Mesenchymal stem cell (in vitro differentiated cells and primary cell): ENCODE data around the gene SRSF10.

ENCODE experiments used
- DNase-seq: peaks from one replicate; pipeline ENCODE4 v3.0.0-alpha.2; 2013
- H2AFZ ChIP-seq: one replicate; pipeline ENCODE4 v1.6.1; 2013; ENCODE audit warnings: low read depth, mild to moderate bottlenecking, control low read depth, inconsistent platforms, low read length, moderate library complexity
- H2AK5ac ChIP-seq: 2 replicates; pipeline ENCODE4 v1.6.1; 2013; ENCODE audit warnings: low read length, moderate library complexity, mild to moderate bottlenecking, inconsistent platforms; ENCODE audit not compliant: severe bottlenecking
- H2BK120ac ChIP-seq: one replicate; pipeline ENCODE4 v1.6.1; 2013; ENCODE audit warnings: low read depth, mild to moderate bottlenecking, inconsistent platforms, low read length, moderate library complexity
- H2BK12ac ChIP-seq, 2 experiments: one replicate each; pipeline ENCODE4 v1.6.1; 2013; ENCODE audit warnings: inconsistent platforms in 2 of 2, low read length in 2 of 2, mild to moderate bottlenecking in 2 of 2, moderate library complexity in 2 of 2, control low read depth in 1 of 2
- H2BK15ac ChIP-seq: one replicate; pipeline ENCODE4 v1.6.1; 2013; ENCODE audit warnings: mild to moderate bottlenecking, low read depth, inconsistent platforms; ENCODE audit not compliant: poor library complexity, severe bottlenecking
- H2BK5ac ChIP-seq: 2 replicates; pipeline ENCODE4 v1.6.1; 2013; ENCODE audit warnings: low read depth, mild to moderate bottlenecking, low read length, control low read depth, inconsistent platforms; ENCODE audit not compliant: poor library complexity, severe bottlenecking
- H3K14ac ChIP-seq, 2 experiments: one replicate each; pipeline ENCODE4 v1.6.1; 2013; ENCODE audit warnings: inconsistent platforms in 2 of 2, low read length in 2 of 2, control low read depth in 1 of 2, mild to moderate bottlenecking in 1 of 2, moderate library complexity in 1 of 2
- H3K18ac ChIP-seq, 2 experiments: one replicate each; pipeline ENCODE4 v1.6.1; 2013; ENCODE audit warnings: inconsistent platforms in 2 of 2, low read length in 2 of 2, control low read depth in 1 of 2, low read depth in 1 of 2, mild to moderate bottlenecking in 1 of 2
- H3K23ac ChIP-seq, 2 experiments: one replicate each; pipeline ENCODE4 v1.6.1; 2013; ENCODE audit warnings: inconsistent platforms in 2 of 2, low read length in 2 of 2, mild to moderate bottlenecking in 2 of 2, moderate library complexity in 2 of 2, control low read depth in 1 of 2
- H3K27ac ChIP-seq: 2 replicates; pipeline ENCODE4 v1.5.1; 2013; ENCODE audit warnings: mild to moderate bottlenecking, moderate library complexity, low read length, control low read depth, inconsistent platforms; ENCODE audit not compliant: poor library complexity, severe bottlenecking
- H3K27me3 ChIP-seq, 2 experiments: 2 replicates each; pipeline versions ENCODE4 v1.6.1 to v1.7.0; 2013; ENCODE audit warnings: low read length in 2 of 2, mild to moderate bottlenecking in 2 of 2, moderate library complexity in 2 of 2, control low read depth in 1 of 2, inconsistent platforms in 1 of 2; ENCODE audit not compliant: control insufficient read depth in 1 of 2, insufficient read depth in 1 of 2
- H3K36me3 ChIP-seq, 2 experiments: 2 replicates each; pipeline versions ENCODE4 v1.6.1 to v1.7.0; 2013; ENCODE audit warnings: low read length in 2 of 2, control low read depth in 1 of 2, inconsistent platforms in 1 of 2, low read depth in 1 of 2, mild to moderate bottlenecking in 1 of 2; ENCODE audit not compliant: insufficient read depth in 2 of 2, control insufficient read depth in 1 of 2
- H3K4ac ChIP-seq, 2 experiments: one replicate each; pipeline ENCODE4 v1.6.1; 2013; ENCODE audit warnings: inconsistent platforms in 2 of 2, low read length in 2 of 2, mild to moderate bottlenecking in 2 of 2, moderate library complexity in 2 of 2, control low read depth in 1 of 2, low read depth in 1 of 2
- H3K4me1 ChIP-seq: 2 replicates; pipeline ENCODE4 v1.6.1; 2013; ENCODE audit warnings: low read depth, low read length, control low read depth; ENCODE audit not compliant: control insufficient read depth, insufficient read depth
- H3K4me2 ChIP-seq: 2 replicates; pipeline ENCODE4 v1.6.1; 2013; ENCODE audit warnings: low read length, mild to moderate bottlenecking, inconsistent platforms; ENCODE audit not compliant: poor library complexity, severe bottlenecking
- H3K4me3 ChIP-seq, 2 experiments: 2 replicates each; pipeline versions ENCODE4 v1.5.1 to v1.7.0; 2013; ENCODE audit warnings: low read length in 2 of 2, mild to moderate bottlenecking in 2 of 2, control low read depth in 1 of 2, low read depth in 1 of 2; ENCODE audit not compliant: insufficient read depth in 1 of 2
- H3K79me1 ChIP-seq: replicated peaks from 2 replicates; pipeline ENCODE4 v1.6.1; 2013; ENCODE audit warnings: mild to moderate bottlenecking, control low read depth, low read length, inconsistent platforms; ENCODE audit not compliant: poor library complexity, severe bottlenecking
- H3K9ac ChIP-seq: 2 replicates; pipeline ENCODE4 v1.7.0; 2013; ENCODE audit warnings: mild to moderate bottlenecking, low read length, moderate library complexity
- H3K9me3 ChIP-seq: 2 replicates; pipeline ENCODE4 v1.7.0; 2013; ENCODE audit warnings: mild to moderate bottlenecking, low read length; ENCODE audit not compliant: control insufficient read depth
- H4K8ac ChIP-seq: one replicate; pipeline ENCODE4 v1.6.1; 2013; ENCODE audit warnings: inconsistent platforms, mild to moderate bottlenecking, low read length, moderate library complexity
- H4K91ac ChIP-seq: one replicate; pipeline ENCODE4 v1.6.1; 2013; ENCODE audit warnings: mild to moderate bottlenecking, low read length, inconsistent platforms
- WGBS: methylation state at CpG from one replicate; pipeline ENCODE4 v1.1.7; 2013; ENCODE audit warnings: mixed read lengths; 5-methylcytosine and 5-hydroxymethylcytosine counted together

The SRSF10 gene

GRCh38 chr1:23927097-23927496 lies 53.0 kb downstream of the SRSF10 start:
- H3K9ac ChIP-seq = no peak overlapping the region
- no peak overlapping the region for H3K4me3 ChIP-seq
- no peak overlapping the region for H4K91ac ChIP-seq
- no CpG with 5 or more reads among the region's 1 CpG for WGBS
- H3K9me3 ChIP-seq = no peaks in the 10 kb centered on the region
- peaks cover 3% of the 10 kb centered on the region for H3K4me1 ChIP-seq
- no peak overlapping the region for H3K4me2 ChIP-seq
- H2AK5ac ChIP-seq = no peak overlapping the region
- H3K27ac ChIP-seq = no peak overlapping the region
- no peak overlapping the region for H3K4ac ChIP-seq
- H2AFZ ChIP-seq = no peak overlapping the region
- peaks cover 0 to 7% of the 10 kb centered on the region in 2 experiments for H3K27me3 ChIP-seq
- no peak overlapping the region for H3K14ac ChIP-seq
- H3K79me1 ChIP-seq = no peaks in the 10 kb centered on the region
- H3K36me3 ChIP-seq = no peaks in the 10 kb centered on the region
- no peak overlapping the region for H3K18ac ChIP-seq
- no peak overlapping the region for H3K23ac ChIP-seq
- DNase-seq = no peak
- H2BK12ac ChIP-seq = no peak overlapping the region
- no peak overlapping the region for H2BK5ac ChIP-seq
- H2BK120ac ChIP-seq = no peak overlapping the region
- no peak overlapping the region for H4K8ac ChIP-seq
- H2BK15ac ChIP-seq = no peak overlapping the region

- Histone ChIP-seq H4K8ac (no peak overlapping the region), H3K4me1 (peaks cover 1% of the 10 kb centered on the region), H2BK120ac (no peak overlapping the region), H2BK15ac (no peak overlapping the region), H3K27ac (no peak overlapping the region), H3K36me3 (no peaks in the 10 kb centered on the region), H3K18ac (no peak overlapping the region), H4K91ac (no peak overlapping the region), H3K4ac (no peak overlapping the region), H3K27me3 (peaks cover 0 to 7% of the 10 kb centered on the region in 2 experiments), H3K9ac (no peak overlapping the region), H2BK5ac (no peak overlapping the region), H3K23ac (no peak overlapping the region), H3K79me1 (no peaks in the 10 kb centered on the region), H3K4me3 (no peak overlapping the region), H2AFZ (no peak overlapping the region), H3K9me3 (no peaks in the 10 kb centered on the region), H3K4me2 (no peak overlapping the region), H3K14ac (no peak overlapping the region), H2BK12ac (no peak overlapping the region), H2AK5ac (no peak overlapping the region)
- 82% methylated on average over 3 of the region's 3 CpGs for WGBS
- DNase-seq = no peak
Observed at GRCh38 chr1:23925279-23925678, 54.8 kb downstream of the SRSF10 start.

- Histone ChIP-seq H2AFZ (no peak overlapping the region), H3K18ac (no peak overlapping the region), H3K9ac (no peak overlapping the region), H3K4me2 (no peak overlapping the region), H2BK5ac (no peak overlapping the region), H3K4me3 (no peak overlapping the region), H3K9me3 (no peaks in the 10 kb centered on the region), H2BK15ac (no peak overlapping the region), H2BK120ac (no peak overlapping the region), H3K79me1 (no peaks in the 10 kb centered on the region), H4K8ac (no peak overlapping the region), H3K4me1 (peaks cover under 1% of the 10 kb centered on the region), H4K91ac (no peak overlapping the region), H3K27ac (no peak overlapping the region), H3K36me3 (no peaks in the 10 kb centered on the region), H3K4ac (no peak overlapping the region), H2AK5ac (no peak overlapping the region), H3K27me3 (peaks cover 0 to 7% of the 10 kb centered on the region in 2 experiments), H3K23ac (no peak overlapping the region), H3K14ac (no peak overlapping the region), H2BK12ac (no peak overlapping the region)
- DNase-seq = no peak
- WGBS = 94% methylated on average over 11 of the region's 11 CpGs
Observed at GRCh38 chr1:23924601-23925000, 55.5 kb downstream of the SRSF10 start.

GRCh38 chr1:23923592-23924499 lies 56.3 kb downstream of the SRSF10 start:
- no peak overlapping the region for H3K4me2 ChIP-seq
- H2BK12ac ChIP-seq = no peak overlapping the region
- peak overlapping the region; percentile 82 for H2AK5ac ChIP-seq
- no peak overlapping the region for H2BK5ac ChIP-seq
- no peak for DNase-seq
- H3K27ac ChIP-seq = no peak overlapping the region
- H3K27me3 ChIP-seq = peaks cover 0 to 7% of the 10 kb centered on the region in 2 experiments
- no peak overlapping the region for H3K9ac ChIP-seq
- H4K8ac ChIP-seq = no peak overlapping the region
- H3K4me1 ChIP-seq = no peaks in the 10 kb centered on the region
- H3K79me1 ChIP-seq = no peaks in the 10 kb centered on the region
- no peak overlapping the region for H3K4ac ChIP-seq
- no peak overlapping the region for H3K18ac ChIP-seq
- no peak overlapping the region for H2BK120ac ChIP-seq
- H2AFZ ChIP-seq = no peak overlapping the region
- no peak overlapping the region for H4K91ac ChIP-seq
- no peak overlapping the region for H3K14ac ChIP-seq
- H2BK15ac ChIP-seq = no peak overlapping the region
- H3K9me3 ChIP-seq = no peaks in the 10 kb centered on the region
- H3K23ac ChIP-seq = no peak overlapping the region
- H3K36me3 ChIP-seq = no peaks in the 10 kb centered on the region
- H3K4me3 ChIP-seq = no peak overlapping the region
- WGBS = 89% methylated on average over 7 of the region's 8 CpGs
